GM18520 (cell line): ENCODE data around the gene HOXA7.

Experiments used
- ATAC-seq: cut with Tn5 transposase; IDR thresholded peaks from one replicate; pipeline ENCODE4 v1.9.1; 2021; ENCODE audit not compliant: unreplicated experiment

HOXA7 gene

DNA sequence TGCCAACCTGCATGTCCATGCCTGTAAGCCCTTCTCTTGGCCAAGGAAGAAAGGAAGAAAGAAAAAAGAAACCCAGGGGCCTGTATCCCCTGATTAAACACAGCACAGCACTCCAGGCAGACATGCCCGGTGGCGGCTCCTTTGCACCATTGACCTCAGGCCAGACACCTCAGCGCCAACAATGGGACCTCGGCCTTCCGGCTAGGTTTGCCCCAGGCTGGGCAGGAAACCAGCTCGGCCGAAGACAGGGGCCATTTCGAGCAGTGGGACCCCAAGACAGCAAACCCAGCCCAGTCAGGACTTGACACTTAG is 14.8 kb upstream of the HOXA7 start:
- no peak for ATAC-seq

DNA sequence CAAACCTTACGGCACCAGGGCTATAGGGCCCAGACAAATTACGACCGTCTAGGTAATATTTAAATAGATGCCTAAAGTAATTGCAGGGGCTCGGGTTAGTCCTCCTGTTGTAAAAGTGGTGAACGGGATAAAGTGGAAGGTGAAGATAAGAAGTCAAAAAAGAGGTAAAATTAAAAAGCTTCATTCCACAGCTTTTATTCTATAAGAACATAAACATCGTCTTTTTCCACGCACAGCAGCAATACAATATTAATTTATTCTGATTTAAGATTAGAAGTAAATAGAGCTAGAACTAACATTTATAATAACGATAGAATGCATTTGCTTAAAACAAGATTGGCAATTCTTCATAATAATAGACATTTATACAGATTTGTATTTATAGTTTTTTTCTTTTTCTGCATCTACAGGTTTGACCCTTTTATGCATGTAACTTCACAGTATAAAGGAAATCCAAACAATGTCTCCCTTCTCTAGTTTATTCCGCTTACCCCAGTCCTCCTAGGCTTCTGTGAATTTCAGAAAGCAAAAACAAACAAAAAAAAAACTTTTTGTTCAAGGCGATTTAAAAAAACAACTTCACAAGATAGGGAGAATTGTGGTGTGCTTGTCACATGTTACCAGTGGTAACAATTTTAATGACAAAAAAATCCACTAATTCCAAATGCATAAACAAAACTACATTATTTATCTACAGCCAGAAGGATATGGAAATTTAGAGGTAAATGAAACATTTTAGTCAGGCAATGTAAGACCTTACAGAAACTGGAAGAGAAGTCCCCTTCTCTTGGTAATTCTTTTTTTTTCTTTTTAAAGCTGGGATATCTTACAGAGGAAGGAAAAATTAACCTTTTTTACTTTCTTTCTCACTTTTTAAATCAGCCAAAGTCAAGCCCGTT is 14.2 kb upstream of the HOXA7 start:
- no peak for ATAC-seq

DNA sequence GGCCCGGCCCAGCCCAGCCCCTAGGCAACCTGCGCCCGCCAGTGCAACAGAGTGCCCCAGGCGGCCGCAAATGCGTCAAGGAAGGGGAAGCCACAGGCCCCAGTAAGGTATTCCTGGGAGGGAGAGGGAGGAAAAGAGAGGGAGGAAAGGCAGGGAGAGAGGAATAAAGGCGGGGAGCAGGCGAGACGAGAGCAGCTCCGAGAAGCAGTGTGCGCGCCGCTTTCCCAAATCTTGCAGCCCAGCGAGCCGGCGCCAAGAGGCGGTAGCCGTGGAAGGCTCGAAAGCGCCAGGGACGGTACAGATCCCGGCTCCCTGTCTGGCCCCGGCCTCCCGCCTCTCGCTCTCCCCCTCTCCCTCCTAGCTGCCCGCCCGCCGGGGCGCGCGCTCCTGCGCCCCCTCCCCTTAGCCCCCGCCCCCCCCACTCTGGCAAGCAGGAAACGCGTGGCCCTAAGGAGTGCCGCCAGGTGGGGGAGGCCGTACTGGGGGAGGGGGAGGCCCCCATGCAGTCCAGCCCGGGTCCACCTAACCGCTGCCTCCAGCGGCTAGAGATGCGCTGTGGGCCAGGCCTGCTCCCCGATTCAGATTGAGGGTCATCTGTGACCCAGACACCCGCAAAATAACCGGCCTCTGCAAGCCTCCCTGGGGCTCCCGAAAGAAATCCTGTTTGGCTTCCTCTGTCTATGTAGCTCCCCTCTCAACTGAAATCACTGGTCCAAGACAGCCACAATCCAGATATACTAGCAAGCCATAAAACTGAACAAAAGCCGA is 13.4 kb upstream of the HOXA7 start:
- ATAC-seq = no peak

DNA sequence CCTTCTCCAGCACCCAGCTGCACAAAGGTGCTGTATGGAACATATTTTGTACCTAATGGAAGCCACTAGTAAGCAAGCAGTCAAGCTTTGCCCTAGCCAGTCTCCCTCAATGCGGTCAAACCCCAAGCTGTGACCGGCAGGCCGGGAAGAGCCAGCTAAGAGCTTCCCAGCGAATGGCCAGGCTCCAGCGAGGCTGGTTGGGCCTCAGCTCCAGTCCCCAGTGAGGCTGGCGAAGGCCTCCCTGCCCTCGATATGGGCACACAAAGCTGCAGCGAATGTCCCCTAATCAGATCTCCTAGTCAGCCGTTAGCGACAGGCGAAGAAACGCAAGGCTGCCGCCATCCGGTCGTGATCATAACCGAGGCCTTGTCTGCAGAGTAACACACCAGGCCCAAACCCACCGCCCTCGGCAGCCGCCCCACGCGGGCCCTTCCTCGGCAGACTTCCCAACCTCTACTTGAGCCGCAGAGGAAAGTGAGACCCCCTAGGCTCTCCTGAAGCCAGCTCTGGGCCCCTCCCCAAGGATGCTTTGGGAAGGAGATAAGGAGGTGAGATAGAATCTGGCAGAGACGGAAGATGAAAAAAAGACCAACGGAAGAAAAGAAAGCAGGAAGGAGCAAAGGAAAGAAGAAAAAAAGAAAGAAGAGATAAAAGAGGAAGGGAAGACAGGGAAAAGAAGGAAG is 11.9 kb upstream of the HOXA7 start:
- ATAC-seq = no peak

DNA sequence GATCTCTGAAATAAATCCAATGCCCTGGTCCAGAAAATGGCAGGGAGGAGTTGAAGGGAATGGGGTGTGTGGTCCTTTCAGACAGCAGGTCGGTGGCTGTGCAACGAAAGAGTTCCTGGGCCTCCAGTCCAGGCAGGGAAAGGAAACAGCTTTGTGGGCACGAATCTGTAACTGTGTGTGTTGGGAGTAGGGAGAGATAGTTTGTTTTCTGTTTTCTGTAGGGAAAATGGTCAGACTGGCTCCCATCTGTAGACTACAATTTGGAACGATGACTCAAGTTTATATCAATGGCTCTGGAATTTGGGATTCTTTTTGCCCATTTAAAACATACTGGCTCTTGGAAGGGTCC is 11.4 kb upstream of the HOXA7 start:
- no peak for ATAC-seq

DNA sequence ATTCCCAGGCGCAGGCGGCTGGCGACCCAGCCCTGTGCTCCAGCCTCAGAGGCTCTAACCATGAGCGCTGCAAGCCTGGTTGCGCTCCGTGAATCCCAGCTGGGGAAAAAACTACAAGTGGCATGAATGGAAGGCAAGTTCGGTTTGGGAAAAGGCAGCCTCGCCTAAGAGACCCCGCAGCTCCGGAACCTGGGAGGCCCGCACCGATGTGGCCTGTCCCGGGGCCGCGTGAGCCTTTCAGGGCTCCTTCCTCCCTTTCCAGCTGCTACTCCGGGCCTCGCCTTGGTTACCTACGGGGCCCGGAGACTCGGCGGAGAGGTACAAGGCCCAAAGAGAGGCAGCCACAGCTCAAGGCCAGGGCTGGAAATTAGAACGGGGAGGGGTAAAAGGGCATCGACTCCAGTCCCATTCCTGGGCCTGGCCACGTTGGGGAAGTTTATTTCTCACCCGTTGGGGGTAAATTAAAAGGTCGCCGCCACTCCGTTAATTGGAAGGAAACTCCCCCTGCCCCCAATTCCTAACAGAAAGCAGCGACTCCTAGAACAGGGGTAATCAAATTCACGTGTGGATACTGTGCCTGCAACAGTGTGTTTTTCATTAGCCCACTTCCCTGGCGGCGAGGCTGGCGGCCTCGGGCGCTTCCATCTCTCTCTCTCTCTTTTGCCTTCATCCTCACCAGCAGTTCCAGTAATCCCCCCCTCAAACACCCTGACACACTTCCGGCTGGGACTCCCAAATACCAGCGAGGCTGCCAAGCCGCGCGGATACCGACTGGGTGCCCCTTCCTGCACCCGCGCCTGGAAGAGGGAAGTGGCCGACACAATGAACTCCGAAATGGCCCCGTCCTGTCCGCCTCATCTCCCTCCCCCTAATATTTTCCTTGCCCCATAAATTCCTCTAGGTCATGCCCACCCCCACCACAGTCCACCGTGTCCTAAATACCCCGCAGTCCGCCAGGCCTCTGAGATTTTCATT is 10.3 kb upstream of the HOXA7 start:
- no peak for ATAC-seq

DNA sequence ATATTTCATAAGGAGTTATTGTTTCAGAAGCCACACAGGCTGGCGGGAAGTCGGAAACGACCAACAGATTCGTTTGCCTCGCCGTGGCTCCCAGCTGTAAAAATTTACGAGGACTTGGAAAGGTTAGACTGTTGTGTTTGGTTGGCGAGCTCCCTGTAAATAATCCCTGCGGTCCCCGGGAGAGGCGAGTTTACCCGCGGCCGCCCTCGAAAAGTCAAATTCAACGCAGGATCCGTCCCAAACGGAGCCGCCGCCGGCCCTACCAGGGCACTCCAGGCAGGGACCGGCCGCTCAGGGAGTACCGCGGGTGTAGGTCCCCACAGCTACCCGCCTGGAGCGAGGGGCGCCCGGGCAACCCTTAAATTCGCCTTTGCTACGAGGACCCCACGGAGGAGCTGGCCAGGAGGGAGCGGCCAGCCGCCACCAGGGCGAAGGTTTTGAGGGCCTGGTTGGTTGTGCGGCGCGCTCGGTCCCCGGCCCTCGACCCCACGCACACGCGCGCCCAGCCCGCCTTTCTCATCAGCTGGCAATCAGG is 9.6 kb upstream of the HOXA7 start:
- ATAC-seq = no peak

DNA sequence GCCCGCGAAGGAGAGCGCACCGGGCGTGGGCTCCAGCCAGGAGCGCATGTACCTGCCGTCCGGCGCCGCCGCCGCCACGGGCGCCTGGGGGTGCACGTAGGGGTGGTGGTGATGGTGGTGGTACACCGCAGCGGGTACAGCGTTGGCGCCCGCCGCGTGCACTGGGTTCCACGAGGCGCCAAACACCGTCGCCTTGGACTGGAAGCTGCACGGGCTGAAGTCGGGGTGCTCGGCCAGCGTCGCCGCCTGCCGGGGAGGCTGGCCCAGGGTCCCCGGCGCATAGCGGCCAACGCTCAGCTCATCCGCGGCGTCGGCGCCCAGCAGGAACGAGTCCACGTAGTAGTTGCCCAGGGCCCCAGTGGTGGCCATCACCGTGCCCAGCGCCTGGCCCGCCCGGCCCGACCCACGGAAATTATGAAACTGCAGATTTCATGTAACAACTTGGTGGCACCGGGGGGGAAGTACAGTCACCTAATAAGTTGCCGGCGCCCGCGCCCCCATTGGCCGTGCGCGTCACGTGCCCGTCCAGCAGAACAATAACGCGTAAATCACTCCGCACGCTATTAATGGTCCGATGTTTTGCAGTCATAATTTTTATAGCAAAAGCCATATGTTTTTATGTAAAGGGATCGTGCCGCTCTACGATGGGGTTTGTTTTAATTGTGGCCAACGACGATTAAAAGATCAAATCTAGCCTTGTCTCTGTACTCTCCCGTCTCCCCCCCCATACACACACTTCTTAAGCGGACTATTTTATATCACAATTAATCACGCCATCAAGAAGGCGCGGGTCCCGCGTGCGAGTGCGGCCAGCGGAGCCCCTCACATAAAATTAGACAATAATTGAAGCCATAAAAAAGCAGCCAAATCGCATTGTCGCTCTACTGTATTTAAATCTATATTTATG is 8.9 kb upstream of the HOXA7 start, which contains the start of gene HOXA9:
Gene HOXA9 (minus strand): TSS at position 449 of the 907 bp plus-strand sequence. CDS start 80 bp downstream, at position 369.
- no peak for ATAC-seq

DNA sequence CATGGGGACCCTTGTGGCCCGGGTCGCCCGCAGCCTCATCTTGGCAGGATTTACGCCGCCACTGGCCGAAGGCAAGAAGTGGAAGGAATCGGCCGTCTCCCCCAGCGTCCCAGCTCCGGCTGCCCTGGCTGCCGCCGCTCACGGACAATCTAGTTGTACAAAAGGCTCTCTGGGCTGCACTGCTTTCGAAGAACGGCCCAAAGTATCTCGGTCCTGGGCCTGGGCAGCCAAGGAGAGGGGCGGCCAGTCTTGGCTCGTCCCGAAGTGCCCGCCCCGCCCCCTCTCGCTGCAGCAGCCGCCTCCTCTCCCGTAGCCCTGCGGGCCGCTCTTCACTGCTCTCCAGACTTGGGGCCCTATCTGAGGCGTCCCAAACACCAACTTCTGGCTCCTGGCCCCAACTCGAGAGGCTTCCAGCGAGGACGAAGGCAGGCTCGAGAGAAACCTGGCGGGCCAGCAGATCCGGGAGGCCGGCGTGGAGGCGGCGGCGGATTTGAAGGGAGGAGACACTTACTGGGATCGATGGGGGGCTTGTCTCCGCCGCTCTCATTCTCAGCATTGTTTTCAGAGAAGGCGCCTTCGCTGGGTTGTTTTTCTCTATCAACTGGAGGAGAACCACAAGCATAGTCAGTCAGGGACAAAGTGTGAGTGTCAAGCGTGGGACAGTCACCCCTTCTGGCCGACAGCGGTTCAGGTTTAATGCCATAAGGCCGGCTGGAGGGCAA is 8.1 kb upstream of the HOXA7 start:
- ATAC-seq = no peak

DNA sequence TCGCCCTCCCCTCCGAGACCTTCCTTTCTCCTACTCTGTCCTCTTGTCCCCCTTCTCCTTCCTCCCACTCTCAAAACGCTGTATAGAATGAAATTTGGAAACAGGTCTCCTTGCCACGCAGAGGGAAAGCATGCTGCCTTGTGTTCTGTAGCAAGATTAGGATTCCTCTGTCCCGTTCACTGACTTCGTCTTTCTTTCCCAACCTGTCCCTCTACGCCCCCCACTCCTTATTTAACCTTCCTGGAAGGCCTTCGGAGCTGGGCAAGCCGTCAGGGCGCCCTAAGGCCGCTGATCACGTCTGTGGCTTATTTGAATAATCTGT is 7.5 kb upstream of the HOXA7 start:
- ATAC-seq = no peak

DNA sequence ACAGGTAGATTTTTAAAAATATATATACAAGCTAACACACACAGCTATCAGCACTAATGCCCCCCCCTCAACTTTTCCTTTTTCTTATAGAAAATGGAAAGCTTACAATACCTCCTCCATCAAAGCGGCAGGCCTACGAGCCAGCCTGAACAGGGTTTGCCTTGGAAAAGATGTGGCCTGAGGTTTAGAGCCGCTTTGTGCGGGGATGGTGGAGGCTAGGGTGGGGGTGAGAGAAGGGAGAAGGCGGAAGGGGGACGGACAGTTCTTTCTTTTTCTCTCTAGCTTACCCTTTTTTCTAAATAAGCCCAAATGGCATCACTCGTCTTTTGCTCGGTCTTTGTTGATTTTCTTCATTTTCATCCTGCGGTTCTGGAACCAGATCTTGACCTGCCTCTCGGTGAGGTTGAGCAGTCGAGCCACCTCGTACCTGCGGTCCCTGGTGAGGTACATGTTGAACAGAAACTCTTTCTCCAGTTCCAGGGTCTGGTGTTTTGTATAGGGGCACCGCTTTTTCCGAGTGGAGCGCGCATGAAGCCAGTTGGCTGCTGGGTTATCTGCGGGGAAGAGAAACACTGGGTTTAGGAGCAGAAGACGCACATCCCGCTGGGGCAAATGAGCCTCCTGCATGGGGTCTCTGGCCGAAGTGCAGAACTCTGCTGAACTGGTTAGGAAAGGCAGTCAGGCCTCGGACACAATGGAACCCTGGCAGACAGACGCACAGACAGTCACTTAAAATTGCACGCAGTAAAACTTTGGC is 7.0 kb upstream of the HOXA7 start:
- ATAC-seq = no peak

DNA sequence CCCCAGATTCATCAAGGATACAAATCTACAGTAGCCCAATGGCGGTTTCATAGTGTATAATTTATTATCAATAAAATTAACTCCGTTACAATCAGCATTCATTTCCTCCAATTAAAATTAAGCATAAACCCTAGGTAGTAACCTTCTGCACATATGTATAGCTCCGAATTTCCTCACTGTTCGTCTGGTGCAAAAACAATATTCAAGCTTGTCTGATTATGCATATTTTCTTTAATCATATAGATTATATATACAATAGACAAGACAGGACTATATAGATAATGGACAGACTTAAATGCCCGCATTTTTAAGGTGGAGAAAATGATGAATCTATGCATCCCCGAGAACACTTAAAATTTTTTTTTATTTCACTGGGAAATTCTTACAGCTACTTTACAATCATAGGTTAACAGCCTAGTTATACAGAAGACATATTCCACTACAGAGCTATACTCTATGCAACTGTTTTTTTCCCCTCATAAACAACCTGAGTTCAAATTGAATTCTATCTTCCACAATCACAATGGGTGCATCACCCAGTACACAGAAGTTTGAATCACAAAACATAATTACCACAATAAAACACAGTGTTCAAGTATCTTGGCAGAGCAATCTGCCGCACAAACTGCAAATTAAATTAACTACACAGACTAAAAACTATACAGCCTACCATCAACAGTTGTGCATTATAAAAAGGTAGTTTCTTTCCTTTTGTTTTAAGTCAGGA is 6.2 kb upstream of the HOXA7 start:
- ATAC-seq = no peak

DNA sequence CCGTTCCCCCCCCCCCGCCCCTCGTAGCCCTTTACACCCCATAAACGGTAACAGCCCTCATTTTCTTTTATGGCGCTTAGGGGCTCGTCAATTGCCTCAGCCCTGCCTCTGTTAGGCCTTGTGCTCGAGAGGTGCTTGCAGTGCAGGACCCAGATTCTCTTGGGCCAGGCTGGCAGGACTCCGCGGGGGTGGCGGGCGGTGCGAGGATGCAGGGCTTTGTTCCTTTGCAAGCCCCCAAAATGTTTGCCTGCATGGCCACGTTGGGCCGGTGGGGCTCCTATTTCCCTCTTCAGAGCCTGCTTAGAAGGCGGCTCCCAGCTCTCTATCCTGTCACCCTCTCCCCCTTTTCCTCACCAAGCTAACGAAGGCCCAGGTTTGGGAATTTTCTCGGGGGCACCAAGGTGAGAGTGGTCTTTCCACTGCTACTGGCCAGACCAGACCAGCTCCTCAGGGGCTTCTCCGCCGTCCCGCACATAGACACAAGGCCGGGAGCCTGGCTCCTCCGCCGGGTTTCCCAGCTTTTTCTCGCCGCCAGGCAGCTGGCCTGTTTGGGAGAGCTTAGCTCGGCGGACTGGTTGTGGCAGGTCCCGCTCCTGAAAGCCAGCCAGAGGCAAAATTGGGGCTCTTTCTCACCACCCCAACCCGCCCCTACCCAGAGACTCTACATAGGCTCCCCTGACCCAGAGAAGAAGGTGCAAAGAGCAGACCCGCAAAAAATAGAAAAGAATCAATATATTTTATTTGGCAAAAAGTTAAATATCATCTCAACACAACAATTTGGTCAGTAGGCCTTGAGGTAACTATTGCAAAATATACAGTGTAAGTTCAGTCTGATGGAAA is 5.5 kb upstream of the HOXA7 start:
- ATAC-seq = no peak

DNA sequence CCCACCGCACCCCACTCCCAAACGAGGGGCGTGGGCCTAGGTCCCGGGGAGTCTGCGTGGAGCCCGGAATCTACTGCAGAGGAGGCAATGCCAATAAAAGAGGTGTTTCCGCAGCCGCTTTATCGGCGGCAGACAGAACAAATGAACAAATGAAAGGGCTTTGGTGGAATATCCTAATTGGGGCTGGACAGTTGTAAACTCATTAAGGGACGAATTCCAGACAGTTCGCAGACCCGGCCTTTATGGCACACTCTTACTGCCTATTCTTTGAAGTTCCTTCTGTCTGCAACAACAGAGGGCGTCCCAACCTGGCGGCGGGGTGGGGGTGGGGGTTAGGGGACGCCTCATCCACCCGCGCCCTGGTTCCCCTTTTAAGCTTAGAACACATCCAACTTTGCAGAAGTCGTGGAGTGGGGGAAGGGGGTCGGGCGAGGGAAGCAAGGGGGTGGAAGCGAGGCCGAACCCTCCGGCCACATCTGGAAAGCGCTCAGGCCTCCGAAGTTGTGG is 4.8 kb upstream of the HOXA7 start:
- no peak for ATAC-seq

DNA sequence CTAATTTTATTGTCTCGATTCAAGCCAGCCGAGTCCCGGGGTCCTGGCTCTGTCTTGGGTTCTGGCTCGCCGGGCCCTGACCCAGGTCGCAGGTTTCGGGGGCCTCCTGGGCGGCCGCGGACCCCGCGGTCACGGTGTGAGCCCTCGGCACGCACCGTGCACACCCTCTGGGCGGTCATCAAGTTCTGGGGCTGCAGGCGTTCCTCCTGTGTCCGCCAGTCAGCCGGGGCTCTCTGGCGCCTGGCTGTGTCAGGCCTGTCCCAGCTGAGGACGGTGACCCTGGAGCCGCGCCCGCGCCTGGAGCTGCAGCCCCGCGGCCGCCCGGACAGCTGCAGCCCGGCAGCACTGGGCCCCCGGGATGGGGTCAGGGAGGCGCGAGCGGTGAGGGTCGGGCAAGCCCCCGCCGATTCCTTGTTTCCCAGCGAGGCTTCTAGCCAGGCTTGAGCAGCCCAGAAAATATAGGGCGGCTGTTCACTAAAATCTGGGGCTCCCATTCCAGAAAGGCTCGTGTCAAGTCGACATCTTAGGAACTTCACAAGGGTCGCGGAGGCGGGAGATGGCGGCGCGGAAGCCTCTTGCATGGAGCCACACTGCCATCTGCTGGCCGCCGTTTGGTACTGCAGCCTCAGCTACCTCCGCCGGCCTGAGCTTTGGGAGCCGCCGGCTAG is 4.2 kb upstream of the HOXA7 start:
- ATAC-seq = peak; percentile 67

DNA sequence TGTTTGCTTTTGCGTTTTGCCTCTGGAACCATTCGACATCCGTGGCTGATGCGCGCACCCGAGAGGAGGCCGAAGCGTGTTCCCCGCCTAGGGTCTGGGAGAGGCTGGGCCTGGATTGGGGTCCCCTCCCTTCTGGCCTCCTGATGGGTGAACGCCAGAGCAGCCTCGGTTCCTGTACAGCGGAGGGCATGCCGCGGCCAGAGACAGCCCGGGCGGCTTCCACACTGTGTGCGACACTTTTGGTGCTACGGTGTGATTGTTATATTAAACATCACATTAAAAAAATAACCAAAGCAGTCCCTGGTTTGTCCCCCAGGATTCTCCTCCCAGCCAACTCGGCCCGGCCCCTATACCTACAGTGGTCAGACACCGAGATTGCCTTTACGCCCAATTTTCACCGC is 3.7 kb upstream of the HOXA7 start:
- no peak for ATAC-seq
